Measurements from ENCODE around the gene HSPH1.
"Not testable (repeated sequence)": the region's sequence is repeated elsewhere in the genome, so short reads cannot be mapped to it uniquely, and the experiment has no call there.

The HSPH1 gene

GRCh38 chr13:31122544-31123260 lies 39.0 kb downstream of the HSPH1 start:
- DNase-seq = no peak

DNA sequence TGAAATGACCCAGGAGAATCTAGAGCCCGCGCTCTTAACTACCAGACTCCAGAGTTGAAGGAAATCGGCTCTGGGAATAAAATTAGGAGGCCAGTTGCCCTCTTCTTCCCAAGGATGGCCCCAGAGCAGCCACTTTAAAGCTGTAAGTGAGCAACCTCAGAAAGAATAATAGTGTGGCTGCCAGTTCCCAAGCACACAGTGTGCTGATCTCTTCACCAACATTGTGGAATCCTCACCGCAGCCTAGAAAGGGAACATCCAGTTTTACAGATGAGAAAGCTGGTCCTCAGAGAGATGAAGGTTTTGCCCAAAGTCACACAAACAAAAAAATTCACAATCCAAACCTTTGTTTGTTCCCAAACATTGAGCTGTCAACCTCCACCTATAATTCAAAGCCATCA lies 39.6 kb downstream of the HSPH1 start:
- DNase-seq = no peak

DNA sequence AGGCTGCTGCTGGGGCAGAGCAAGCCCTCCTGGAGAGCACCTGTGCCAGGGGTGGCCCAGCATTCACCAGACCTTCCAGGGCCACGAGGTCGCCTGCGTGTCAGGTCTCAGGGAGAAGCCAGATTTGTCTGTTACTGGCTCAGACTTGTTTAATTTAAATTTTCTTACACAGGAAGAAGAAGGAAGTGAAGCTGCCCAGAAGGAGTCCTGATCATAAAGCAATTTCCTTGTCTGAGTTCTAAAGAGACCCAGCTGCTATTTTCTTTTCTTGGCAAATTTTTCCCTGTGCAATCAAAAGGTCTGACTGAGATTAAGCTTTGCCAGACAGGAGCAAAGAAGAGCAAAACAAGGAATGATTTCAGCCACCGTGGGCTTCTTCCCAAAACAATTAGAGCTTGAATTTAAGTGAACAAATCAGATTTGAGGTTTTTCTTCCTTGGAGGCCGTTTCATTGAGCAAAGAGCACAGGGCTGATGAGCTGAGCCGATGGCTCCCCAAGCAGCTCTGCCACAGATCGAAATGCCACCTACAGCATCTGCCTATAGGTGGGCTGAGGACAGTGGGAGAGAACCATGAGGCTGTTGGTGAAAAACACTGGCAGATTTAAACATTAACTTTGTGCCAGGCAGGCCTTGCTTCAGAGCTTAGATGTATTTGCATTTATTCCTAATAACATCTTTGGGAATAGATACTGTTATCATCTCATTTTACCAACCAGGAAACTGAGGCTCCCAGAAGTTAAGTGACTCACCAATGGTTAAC lies 40.1 kb downstream of the HSPH1 start:
- no peak for DNase-seq

GRCh38 chr13:31119966-31120700 lies 41.6 kb downstream of the HSPH1 start:
- DNase-seq = no peak

- no peak for DNase-seq
These were observed 42.2 kb downstream of the HSPH1 start for GRCh38 chr13:31119526-31119925.

- no peak for DNase-seq
These were observed 45.5 kb downstream of the HSPH1 start for GRCh38 chr13:31116224-31116623.

DNA sequence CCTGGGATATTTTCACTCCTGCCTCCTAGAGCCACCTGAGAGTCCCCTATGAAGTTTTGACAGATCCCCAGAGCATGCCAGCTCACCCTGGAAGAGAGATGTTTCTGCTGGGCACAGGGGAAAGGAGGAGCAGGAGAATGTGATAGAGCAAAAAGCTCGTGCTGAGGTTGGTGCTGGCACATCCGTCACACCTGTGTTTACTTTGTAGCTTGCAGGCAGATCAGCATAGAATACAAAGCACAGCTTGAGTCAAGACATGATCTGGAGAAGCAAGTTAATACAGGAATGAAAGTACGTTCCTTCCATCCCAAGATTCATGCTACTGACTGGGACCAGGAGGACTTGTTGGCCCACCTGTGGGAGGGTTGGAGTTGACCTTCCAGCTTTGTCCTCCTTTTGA lies 46.1 kb downstream of the HSPH1 start:
- DNase-seq = no peak

DNA sequence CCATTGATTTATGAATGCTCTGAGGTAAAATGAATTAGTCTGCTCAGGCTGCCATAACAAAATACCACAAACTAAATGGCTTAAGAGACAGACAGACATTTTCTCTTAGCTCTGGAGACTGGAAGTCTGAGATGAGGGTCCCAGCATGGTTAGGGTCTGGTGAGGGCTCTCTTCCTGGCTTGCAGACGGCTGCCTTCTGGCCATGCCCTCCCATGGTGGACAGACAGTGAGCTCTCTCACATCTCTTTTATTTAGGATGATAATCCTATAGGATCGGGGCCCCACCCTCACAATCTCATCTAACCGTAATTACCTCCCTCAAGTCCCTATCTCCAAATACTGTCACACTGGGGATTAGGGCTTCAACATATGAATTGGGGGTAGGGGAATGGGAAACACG lies 47.1 kb downstream of the HSPH1 start:
- no peak for DNase-seq

GRCh38 chr13:31111136-31111535 lies 50.6 kb downstream of the HSPH1 start:
- DNase-seq = no peak

DNA sequence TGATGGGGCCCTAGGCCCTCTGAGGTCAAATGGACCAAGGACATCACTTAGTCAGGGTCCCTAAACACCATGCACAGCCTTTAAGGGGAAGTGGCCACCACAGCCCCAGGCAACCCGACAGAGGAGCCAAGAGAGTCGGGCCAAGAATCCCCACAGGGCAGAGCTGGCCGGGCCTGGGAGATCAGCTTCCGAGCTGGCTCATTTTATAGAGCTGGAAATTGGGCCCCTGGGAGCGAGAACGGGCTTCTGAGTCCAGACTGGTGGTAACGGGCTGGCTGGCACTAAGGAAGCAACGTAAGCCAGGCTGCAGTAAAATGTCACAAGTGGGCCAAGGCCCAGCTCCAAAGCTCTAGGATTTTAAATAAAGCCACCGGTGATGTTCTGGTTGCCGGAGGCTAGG lies 51.1 kb downstream of the HSPH1 start:
- no peak for DNase-seq

GRCh38 chr13:31110169-31110568 lies 51.5 kb downstream of the HSPH1 start:
- DNase-seq = no peak

- DNase-seq = no peak
These were observed 54.6 kb downstream of the HSPH1 start for GRCh38 chr13:31107109-31107508.

GRCh38 chr13:31105856-31106255 lies 55.8 kb downstream of the HSPH1 start:
- DNase-seq = no peak

GRCh38 chr13:31105020-31105795 lies 56.5 kb downstream of the HSPH1 start:
- no peak for DNase-seq

- no peak for DNase-seq
These were observed 58.8 kb downstream of the HSPH1 start for GRCh38 chr13:31102905-31103304.

- no peak for DNase-seq
These were observed 60.1 kb downstream of the HSPH1 start for GRCh38 chr13:31101472-31102170.

DNA sequence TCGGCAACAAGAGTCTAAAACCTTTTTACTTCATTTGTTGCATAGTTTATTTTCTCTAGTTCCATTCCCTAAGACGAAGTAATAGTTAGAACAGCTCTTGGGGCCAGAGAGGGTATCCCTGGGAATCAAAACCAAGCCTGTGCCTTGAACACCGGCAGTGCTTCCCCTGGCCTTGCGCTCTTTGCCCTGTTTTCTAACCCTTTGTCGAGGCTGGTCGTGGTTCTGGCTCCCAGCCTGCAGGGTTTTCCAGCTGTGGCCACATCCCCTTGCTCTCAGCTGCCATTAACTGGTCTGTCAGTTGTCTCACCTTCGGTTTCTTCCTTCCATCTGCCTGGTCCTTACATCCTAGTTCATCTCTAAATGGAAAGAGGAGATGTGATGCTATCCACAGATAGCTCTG lies 61.0 kb downstream of the HSPH1 start:
- no peak for DNase-seq

DNA sequence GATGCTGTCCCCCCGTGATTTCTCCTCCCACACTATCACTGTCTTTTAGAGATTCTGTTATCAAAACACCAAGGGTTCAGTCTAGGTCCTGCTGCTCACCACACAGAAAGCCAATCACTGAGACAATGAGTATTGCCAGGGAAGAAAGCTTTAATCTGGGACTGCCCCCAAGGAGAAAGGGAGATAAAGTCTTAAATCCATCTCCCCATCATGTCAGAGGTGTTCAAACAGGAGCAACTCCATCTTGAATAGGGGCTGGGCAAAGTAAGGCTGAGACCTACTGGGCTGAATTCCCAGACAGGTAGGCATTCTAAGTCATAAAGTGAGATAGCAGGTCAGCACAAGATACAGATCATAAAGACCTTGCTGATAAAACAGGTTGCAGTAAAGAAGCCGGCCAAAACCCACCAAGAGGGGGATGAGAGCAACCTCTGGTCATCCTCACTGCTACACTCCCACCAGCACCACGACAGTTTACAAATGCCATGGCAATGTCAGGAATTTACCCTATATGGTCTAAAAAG lies 63.7 kb downstream of the HSPH1 start:
- DNase-seq = not testable (repeated sequence)

DNA sequence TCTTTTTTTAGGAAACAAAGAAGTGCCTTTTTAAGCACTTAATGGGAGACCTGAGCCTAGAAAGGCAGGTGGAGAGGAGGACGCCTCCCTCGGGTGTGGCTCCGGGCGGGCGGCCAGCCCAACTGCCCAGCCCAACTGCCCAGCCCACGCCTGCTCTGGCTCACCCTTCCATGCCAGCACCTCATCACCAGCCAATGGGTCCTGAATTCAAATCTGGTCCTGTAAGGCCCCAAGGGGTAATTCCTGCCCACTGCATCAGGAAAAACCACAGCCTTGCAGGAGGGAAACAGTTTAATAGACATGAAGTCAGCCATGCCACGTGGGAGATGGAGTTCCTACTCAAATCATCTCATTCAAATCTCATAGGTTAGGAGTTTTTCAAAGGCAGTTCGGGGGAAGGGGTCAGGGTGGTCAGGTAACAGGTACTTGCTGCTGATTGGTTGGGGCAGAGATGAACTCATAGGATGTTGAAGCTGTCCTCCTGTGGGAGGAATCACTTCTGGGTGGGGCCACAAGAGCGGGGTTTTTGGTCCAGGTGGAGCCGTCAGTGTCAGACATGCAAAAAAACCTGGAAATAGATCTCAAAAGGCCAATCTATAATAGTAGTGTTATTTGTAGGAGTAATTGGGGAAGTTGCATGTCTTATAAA lies 64.9 kb downstream of the HSPH1 start:
- DNase-seq = no peak

DNA sequence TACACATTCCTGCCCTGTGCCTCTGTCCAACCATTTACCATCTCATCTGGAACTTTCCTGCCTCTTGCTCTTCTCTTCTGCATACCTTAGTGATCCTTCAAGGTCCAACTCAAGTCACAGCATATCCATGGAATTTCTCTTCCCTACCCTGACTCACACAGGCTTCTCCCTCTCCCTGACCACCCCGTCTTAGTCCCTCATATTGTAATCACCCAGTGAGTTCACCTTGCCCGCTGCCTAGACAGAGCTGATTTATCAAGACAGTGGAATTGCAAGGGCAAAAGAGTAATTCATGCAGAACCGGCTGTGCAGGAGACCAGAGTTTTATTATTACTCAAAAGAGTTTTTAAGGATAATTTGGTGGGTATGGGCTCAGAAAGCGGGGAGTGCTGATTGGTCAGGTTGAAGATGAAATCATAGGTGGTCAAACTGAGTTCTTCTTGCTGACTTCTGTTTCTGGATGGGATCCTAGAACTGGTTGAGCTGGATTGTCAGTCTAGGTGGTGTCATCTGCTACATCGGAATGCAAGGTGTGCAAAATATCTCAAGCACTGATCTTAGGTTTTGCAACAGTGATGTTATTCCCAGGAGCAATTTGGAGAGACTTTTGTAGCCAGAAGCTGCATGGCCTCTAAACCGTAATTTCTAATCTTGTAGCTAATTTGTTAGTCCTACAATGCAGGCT lies 67.2 kb downstream of the HSPH1 start:
- DNase-seq = no peak

Data from stimulated activated CD4-positive, alpha-beta T cell treated with anti-CD3 and anti-CD28 coated beads, Interleukin-2, amount 100 ng/mL, for 48 hours (primary cell).